Measurements from ENCODE around the gene OLAH. TPM values are rescaled to one million over a fixed set of nuclear protein-coding genes. Genes with fewer than 3 reads are reported as not detected.
"Not testable (repeated sequence)": the region's sequence is repeated elsewhere in the genome, so short reads cannot be mapped to it uniquely, and the experiment has no call there.

OLAH gene
- 0.59 TPM in 1 of 2 replicates, not detected in the other for total RNA-seq
- long read RNA-seq, result 0 reads

GRCh38 chr10:15043674-15044073 lies at the start of gene OLAH:
OLAH (plus strand) TSS chr10:15043943; CDS start chr10:15047289, 3,346 bp downstream.
- H3K4me3 Mint-ChIP-seq (ENCODE audit: unreplicated experiment), result no peak within 1 kb of the TSS
- peaks cover 2% of the 10 kb centered on the region for H3K36me3 Mint-ChIP-seq (ENCODE audit: unreplicated experiment)
- DNase-seq (ENCODE audit: extremely low spot score, unreplicated experiment), result no peak
- peak within 1 kb of the TSS; percentile 5 for H3K27ac Mint-ChIP-seq (ENCODE audit: unreplicated experiment)
- H3K27me3 Mint-ChIP-seq (ENCODE audit: unreplicated experiment), result peaks cover 27% of the 10 kb centered on the region
- H3K9me3 Mint-ChIP-seq (ENCODE audit: unreplicated experiment), result peaks cover 4% of the 10 kb centered on the region
- TF ChIP-seq CTCF (IDR thresholded peaks at IDR 0.05), result no peak
- peaks cover 33% of the 10 kb centered on the region for H3K4me1 Mint-ChIP-seq (ENCODE audit: unreplicated experiment)

DNA sequence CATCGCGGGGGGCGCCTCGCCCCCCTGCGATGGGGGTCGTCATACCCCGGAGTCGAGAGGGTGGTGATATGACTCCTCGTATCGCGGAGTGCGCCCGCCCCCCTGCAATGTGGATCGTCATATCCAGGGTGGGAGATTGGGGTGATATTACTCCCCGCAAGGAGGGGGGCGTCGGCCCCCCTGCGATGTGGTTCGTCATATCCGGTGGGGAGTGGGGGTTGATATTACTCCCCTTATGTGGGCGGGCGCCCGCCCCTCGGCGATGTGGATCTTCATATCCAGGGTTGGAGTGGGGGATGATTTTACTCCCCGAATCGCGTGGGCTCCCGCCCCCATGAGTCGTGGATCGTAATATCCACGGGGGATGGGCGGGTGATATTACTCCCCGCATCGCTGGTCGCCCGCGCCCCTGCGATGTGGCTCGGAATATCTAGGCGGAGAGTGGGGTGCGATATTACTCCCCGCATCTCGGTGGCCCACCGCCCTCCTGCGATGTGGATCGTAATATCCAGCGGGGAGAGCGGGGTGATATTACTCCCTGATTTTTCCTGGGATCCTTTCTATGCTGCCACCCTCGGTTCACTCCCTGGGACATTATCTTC lies 47.7 kb upstream of the OLAH start:
- peaks cover 3% of the 10 kb centered on the region for H3K4me1 Mint-ChIP-seq (ENCODE audit: unreplicated experiment)
- no peaks in the 10 kb centered on the region for H3K9me3 Mint-ChIP-seq (ENCODE audit: unreplicated experiment)
- TF ChIP-seq CTCF (IDR thresholded peaks at IDR 0.05), result no peak
- H3K36me3 Mint-ChIP-seq (ENCODE audit: unreplicated experiment), result no peaks in the 10 kb centered on the region
- no peak overlapping the region for H3K4me3 Mint-ChIP-seq (ENCODE audit: unreplicated experiment)
- no peak overlapping the region for H3K27ac Mint-ChIP-seq (ENCODE audit: unreplicated experiment)
- H3K27me3 Mint-ChIP-seq (ENCODE audit: unreplicated experiment), result peaks cover 28% of the 10 kb centered on the region
- no peak for DNase-seq (ENCODE audit: extremely low spot score, unreplicated experiment)

DNA sequence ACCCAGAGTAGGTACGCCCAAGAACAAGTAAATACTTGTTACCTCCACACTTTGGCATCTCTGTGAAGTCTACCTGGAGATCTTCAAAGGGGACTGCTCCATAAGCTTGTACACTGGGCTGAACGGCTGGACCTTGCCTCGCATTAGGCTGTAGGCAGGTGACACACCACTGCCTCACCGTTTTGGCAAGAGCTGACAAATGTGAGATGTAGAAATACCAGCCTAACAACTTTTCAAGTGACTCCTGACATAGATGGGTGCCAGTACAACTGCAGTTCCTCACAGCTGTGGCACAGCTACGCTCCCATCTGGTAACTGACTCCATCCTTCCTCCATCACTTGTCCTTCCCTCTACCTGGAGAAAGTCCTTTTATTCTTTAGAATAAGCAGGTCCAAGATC lies 30.2 kb upstream of the OLAH start:
- H3K27ac Mint-ChIP-seq (ENCODE audit: unreplicated experiment); H3K36me3 Mint-ChIP-seq (ENCODE audit: unreplicated experiment); H3K9me3 Mint-ChIP-seq (ENCODE audit: unreplicated experiment); DNase-seq (ENCODE audit: extremely low spot score, unreplicated experiment); H3K4me3 Mint-ChIP-seq (ENCODE audit: unreplicated experiment); H3K4me1 Mint-ChIP-seq (ENCODE audit: unreplicated experiment): not testable (repeated sequence)
- H3K27me3 Mint-ChIP-seq (ENCODE audit: unreplicated experiment), result peaks cover 48% of the 10 kb centered on the region

DNA sequence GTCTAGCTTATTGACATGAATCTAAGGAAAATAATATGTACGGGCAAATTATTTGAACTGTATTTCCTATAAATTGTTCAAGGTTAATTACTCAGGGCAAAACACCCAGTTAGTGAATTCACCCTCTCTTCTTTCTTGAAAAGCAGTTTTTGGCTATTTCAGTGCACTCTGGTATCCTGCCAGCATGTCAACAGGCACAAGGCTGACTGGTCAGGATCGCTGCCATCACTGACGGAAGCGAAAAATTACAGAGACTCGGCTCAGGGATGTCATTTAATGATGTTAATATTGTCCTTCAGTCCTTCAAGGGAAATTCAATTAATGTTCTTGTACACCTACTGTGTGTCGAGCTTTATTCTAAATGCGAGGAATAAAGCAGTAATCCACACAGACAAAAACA lies 28.3 kb upstream of the OLAH start:
- H3K27me3 Mint-ChIP-seq (ENCODE audit: unreplicated experiment), result peaks cover 43% of the 10 kb centered on the region
- H3K36me3 Mint-ChIP-seq (ENCODE audit: unreplicated experiment), result no peaks in the 10 kb centered on the region
- no peaks in the 10 kb centered on the region for H3K4me1 Mint-ChIP-seq (ENCODE audit: unreplicated experiment)
- TF ChIP-seq CTCF (IDR thresholded peaks at IDR 0.05), result no peak
- no peak overlapping the region for H3K27ac Mint-ChIP-seq (ENCODE audit: unreplicated experiment)
- H3K9me3 Mint-ChIP-seq (ENCODE audit: unreplicated experiment), result no peaks in the 10 kb centered on the region
- no peak overlapping the region for H3K4me3 Mint-ChIP-seq (ENCODE audit: unreplicated experiment)
- DNase-seq (ENCODE audit: extremely low spot score, unreplicated experiment), result no peak

DNA sequence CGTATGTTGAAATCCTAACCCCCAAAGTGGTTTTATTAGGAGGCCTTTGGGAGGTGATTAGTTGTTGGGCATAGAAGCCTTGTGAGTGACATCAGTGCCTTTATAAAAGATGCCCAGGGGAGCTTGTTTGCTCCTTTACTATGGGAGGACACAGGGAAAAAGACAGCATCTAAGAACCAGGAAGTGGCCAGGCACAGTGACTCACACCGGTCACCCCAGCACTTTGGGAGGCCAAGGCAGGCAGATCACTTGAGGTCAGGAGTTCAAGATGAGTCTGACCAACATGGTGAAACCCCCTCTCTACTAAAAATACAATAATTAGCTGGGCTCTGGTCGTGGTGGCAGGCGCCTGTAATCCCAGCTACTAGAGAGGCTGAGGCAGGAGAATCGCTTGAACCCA lies 22.8 kb upstream of the OLAH start:
- H3K27ac Mint-ChIP-seq (ENCODE audit: unreplicated experiment); H3K4me1 Mint-ChIP-seq (ENCODE audit: unreplicated experiment); DNase-seq (ENCODE audit: extremely low spot score, unreplicated experiment): not testable (repeated sequence)

DNA sequence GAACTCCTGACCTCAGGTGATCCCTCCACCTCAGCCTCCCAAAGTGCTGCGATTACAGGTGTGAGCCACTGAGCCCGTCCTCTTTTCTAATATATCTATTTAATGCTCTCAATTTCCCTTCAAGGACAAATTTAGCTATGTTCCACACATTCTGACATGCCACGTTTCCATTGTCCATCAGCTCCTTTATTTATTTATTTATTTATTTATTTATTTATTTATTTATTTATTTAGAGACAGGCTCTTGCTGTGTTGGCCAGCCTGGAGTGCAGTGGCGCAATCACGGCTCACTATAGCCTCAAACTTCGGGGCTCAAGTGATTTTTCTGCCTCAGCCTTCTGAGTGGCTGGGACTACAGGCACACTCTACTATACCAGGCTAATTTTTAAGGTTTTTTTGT lies 20.7 kb upstream of the OLAH start:
- peaks cover 19% of the 10 kb centered on the region for H3K27me3 Mint-ChIP-seq (ENCODE audit: unreplicated experiment)
- not testable (repeated sequence) for H3K4me3 Mint-ChIP-seq (ENCODE audit: unreplicated experiment); H3K27ac Mint-ChIP-seq (ENCODE audit: unreplicated experiment); DNase-seq (ENCODE audit: extremely low spot score, unreplicated experiment); H3K4me1 Mint-ChIP-seq (ENCODE audit: unreplicated experiment); H3K9me3 Mint-ChIP-seq (ENCODE audit: unreplicated experiment); H3K36me3 Mint-ChIP-seq (ENCODE audit: unreplicated experiment)

More for the DNA sequence above, 22.8 kb upstream of the OLAH start:
- H3K4me3 Mint-ChIP-seq (ENCODE audit: unreplicated experiment); H3K36me3 Mint-ChIP-seq (ENCODE audit: unreplicated experiment); H3K9me3 Mint-ChIP-seq (ENCODE audit: unreplicated experiment): not testable (repeated sequence)
- H3K27me3 Mint-ChIP-seq (ENCODE audit: unreplicated experiment), result peaks cover 11% of the 10 kb centered on the region

DNA sequence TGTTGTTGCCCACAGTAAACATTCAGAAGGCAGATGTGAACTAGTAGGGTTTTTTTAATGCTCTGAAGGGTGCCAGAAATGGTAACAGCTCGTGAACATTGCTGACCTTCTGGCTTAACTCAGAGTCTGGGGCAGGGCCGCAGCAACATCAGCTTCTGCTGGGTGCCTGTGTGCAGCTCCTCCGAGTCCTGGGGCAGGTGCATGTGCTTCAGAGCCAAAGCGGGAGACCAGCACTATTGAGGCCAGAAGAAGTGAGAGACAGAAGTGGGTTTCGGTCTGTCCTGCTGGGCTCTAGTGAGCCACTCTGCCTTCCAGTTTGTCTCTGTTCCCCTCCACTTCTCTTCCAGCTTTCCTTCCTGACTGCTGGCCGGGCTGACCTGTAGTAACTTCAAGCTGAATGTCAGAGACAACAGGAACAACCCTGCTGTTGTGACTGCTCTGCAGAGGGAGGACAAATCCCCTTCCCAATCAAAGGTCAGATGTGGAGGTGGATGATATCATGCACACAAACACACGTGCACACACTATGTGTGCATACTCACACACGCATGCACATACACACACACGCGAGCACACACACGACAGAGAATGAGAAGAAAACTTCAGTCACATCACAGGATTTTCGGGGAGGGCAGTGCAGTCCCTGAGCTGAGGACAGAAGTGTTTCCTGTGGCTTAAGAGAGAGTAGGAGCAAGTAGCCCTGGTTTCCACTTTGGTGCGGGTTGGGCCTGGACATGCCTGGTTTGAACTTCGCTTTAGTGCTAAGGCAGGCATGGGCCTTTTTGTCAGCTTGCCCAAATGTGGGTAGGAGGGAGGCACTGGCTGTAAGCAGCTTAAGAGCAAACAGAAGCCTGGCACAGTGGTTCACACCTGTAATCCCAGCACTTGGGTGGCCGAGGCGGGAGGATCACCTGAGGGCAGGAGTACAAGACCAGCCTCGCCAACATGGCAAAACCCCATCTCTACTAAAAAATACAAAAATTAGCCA lies 19.4 kb upstream of the OLAH start:
- not testable (repeated sequence) for H3K4me3 Mint-ChIP-seq (ENCODE audit: unreplicated experiment); H3K36me3 Mint-ChIP-seq (ENCODE audit: unreplicated experiment); H3K9me3 Mint-ChIP-seq (ENCODE audit: unreplicated experiment); H3K4me1 Mint-ChIP-seq (ENCODE audit: unreplicated experiment); DNase-seq (ENCODE audit: extremely low spot score, unreplicated experiment); H3K27ac Mint-ChIP-seq (ENCODE audit: unreplicated experiment)
- peaks cover 29% of the 10 kb centered on the region for H3K27me3 Mint-ChIP-seq (ENCODE audit: unreplicated experiment)

GRCh38 chr10:15025040-15025439 lies 18.7 kb upstream of the OLAH start:
- peaks cover 29% of the 10 kb centered on the region for H3K27me3 Mint-ChIP-seq (ENCODE audit: unreplicated experiment)
- not testable (repeated sequence) for H3K36me3 Mint-ChIP-seq (ENCODE audit: unreplicated experiment); H3K4me1 Mint-ChIP-seq (ENCODE audit: unreplicated experiment); H3K9me3 Mint-ChIP-seq (ENCODE audit: unreplicated experiment); H3K4me3 Mint-ChIP-seq (ENCODE audit: unreplicated experiment); DNase-seq (ENCODE audit: extremely low spot score, unreplicated experiment); H3K27ac Mint-ChIP-seq (ENCODE audit: unreplicated experiment)

Data from osteocyte (in vitro differentiated cells).